ENCODE data around the gene DNAI1.

Gene DNAI1

GRCh38 chr9:34536685-34537084 is 78.1 kb downstream of the DNAI1 start:
- Histone ChIP-seq H3K9me3 (ENCODE audit: control insufficient read depth, low read length) (no peaks in the 10 kb centered on the region), H3K4me3 (ENCODE audit: extremely low read depth, insufficient read depth, low read length, poor library complexity, severe bottlenecking) (no peak overlapping the region), H3K27ac (ENCODE audit: low read depth, low read length, severe bottlenecking) (no peak overlapping the region), H3K36me3 (ENCODE audit: control insufficient read depth, insufficient read depth, low read length) (no peaks in the 10 kb centered on the region), H3K4me1 (ENCODE audit: control insufficient read depth, insufficient read depth, low read length, poor library complexity, severe bottlenecking) (peaks cover 7% of the 10 kb centered on the region)
- WGBS, 2 experiments (ENCODE audit: insufficient coverage in 2 of 2) = 69 to 70% methylated on average over 4 to 5 of the region's 7 CpGs

- 13 to 33% methylated on average over 1 of the region's 2 CpGs for WGBS, 2 experiments (ENCODE audit: insufficient coverage in 2 of 2)
- no peak overlapping the region for H3K4me3 ChIP-seq (ENCODE audit: extremely low read depth, insufficient read depth, low read length, poor library complexity, severe bottlenecking)
Observed at GRCh38 chr9:34540827-34541226, 82.2 kb downstream of the DNAI1 start.

GRCh38 chr9:34541540-34541939 is 82.9 kb downstream of the DNAI1 start:
- WGBS, 2 experiments (ENCODE audit: insufficient coverage in 2 of 2) = 84 to 90% methylated on average over 4 to 5 of the region's 7 CpGs

More at GRCh38 chr9:34540827-34541226, 82.2 kb downstream of the DNAI1 start:
- H3K36me3 ChIP-seq (ENCODE audit: control insufficient read depth, insufficient read depth, low read length) = no peaks in the 10 kb centered on the region
- H3K4me1 ChIP-seq (ENCODE audit: control insufficient read depth, insufficient read depth, low read length, poor library complexity, severe bottlenecking) = peaks cover 7% of the 10 kb centered on the region
- no peaks in the 10 kb centered on the region for H3K9me3 ChIP-seq (ENCODE audit: control insufficient read depth, low read length)
- H3K27ac ChIP-seq (ENCODE audit: low read depth, low read length, severe bottlenecking) = no peak overlapping the region

GRCh38 chr9:34544035-34544434 is 85.4 kb downstream of the DNAI1 start:
- whole genome bisulfite sequencing, 2 experiments (ENCODE audit: insufficient coverage in 2 of 2) = 72 to 88% methylated on average over 4 to 5 of the region's 5 CpGs
- Histone ChIP-seq H3K9me3 (ENCODE audit: control insufficient read depth, low read length) (no peaks in the 10 kb centered on the region), H3K27ac (ENCODE audit: low read depth, low read length, severe bottlenecking) (no peak overlapping the region), H3K4me1 (ENCODE audit: control insufficient read depth, insufficient read depth, low read length, poor library complexity, severe bottlenecking) (peaks cover 7% of the 10 kb centered on the region), H3K4me3 (ENCODE audit: extremely low read depth, insufficient read depth, low read length, poor library complexity, severe bottlenecking) (no peak overlapping the region), H3K36me3 (ENCODE audit: control insufficient read depth, insufficient read depth, low read length) (no peaks in the 10 kb centered on the region)

More at GRCh38 chr9:34541540-34541939, 82.9 kb downstream of the DNAI1 start:
- no peak overlapping the region for H3K27ac ChIP-seq (ENCODE audit: low read depth, low read length, severe bottlenecking)
- no peaks in the 10 kb centered on the region for H3K36me3 ChIP-seq (ENCODE audit: control insufficient read depth, insufficient read depth, low read length)
- H3K4me1 ChIP-seq (ENCODE audit: control insufficient read depth, insufficient read depth, low read length, poor library complexity, severe bottlenecking) = peaks cover 7% of the 10 kb centered on the region
- no peak overlapping the region for H3K4me3 ChIP-seq (ENCODE audit: extremely low read depth, insufficient read depth, low read length, poor library complexity, severe bottlenecking)
- no peaks in the 10 kb centered on the region for H3K9me3 ChIP-seq (ENCODE audit: control insufficient read depth, low read length)

- 93 to 94% methylated on average over 6 of the region's 6 CpGs for WGBS, 2 experiments (ENCODE audit: insufficient coverage in 2 of 2)
- H3K4me3 ChIP-seq (ENCODE audit: extremely low read depth, insufficient read depth, low read length, poor library complexity, severe bottlenecking) = no peak overlapping the region
- peaks cover 4% of the 10 kb centered on the region for H3K4me1 ChIP-seq (ENCODE audit: control insufficient read depth, insufficient read depth, low read length, poor library complexity, severe bottlenecking)
- no peaks in the 10 kb centered on the region for H3K9me3 ChIP-seq (ENCODE audit: control insufficient read depth, low read length)
- H3K27ac ChIP-seq (ENCODE audit: low read depth, low read length, severe bottlenecking) = no peak overlapping the region
- H3K36me3 ChIP-seq (ENCODE audit: control insufficient read depth, insufficient read depth, low read length) = no peaks in the 10 kb centered on the region
Observed at GRCh38 chr9:34545497-34545896, 86.9 kb downstream of the DNAI1 start.

GRCh38 chr9:34546102-34546833 is 87.7 kb downstream of the DNAI1 start:
- WGBS, 2 experiments (ENCODE audit: insufficient coverage in 2 of 2) = 97 to 100% methylated on average over 3 to 5 of the region's 7 CpGs
- no peak overlapping the region for H3K4me3 ChIP-seq (ENCODE audit: extremely low read depth, insufficient read depth, low read length, poor library complexity, severe bottlenecking)
- H3K9me3 ChIP-seq (ENCODE audit: control insufficient read depth, low read length) = no peaks in the 10 kb centered on the region
- no peak overlapping the region for H3K27ac ChIP-seq (ENCODE audit: low read depth, low read length, severe bottlenecking)
- H3K4me1 ChIP-seq (ENCODE audit: control insufficient read depth, insufficient read depth, low read length, poor library complexity, severe bottlenecking) = no peaks in the 10 kb centered on the region
- no peaks in the 10 kb centered on the region for H3K36me3 ChIP-seq (ENCODE audit: control insufficient read depth, insufficient read depth, low read length)

GRCh38 chr9:34546834-34547827 is 88.5 kb downstream of the DNAI1 start:
- H3K4me3 ChIP-seq (ENCODE audit: extremely low read depth, insufficient read depth, low read length, poor library complexity, severe bottlenecking) = no peak overlapping the region
- no peaks in the 10 kb centered on the region for H3K4me1 ChIP-seq (ENCODE audit: control insufficient read depth, insufficient read depth, low read length, poor library complexity, severe bottlenecking)
- H3K9me3 ChIP-seq (ENCODE audit: control insufficient read depth, low read length) = no peaks in the 10 kb centered on the region
- 71 to 72% methylated on average over 12 to 15 of the region's 16 CpGs for WGBS, 2 experiments (ENCODE audit: insufficient coverage in 2 of 2)
- H3K27ac ChIP-seq (ENCODE audit: low read depth, low read length, severe bottlenecking) = no peak overlapping the region
- no peaks in the 10 kb centered on the region for H3K36me3 ChIP-seq (ENCODE audit: control insufficient read depth, insufficient read depth, low read length)

GRCh38 chr9:34547960-34548611 is 89.5 kb downstream of the DNAI1 start:
- H3K27ac ChIP-seq (ENCODE audit: low read depth, low read length, severe bottlenecking) = no peak overlapping the region

GRCh38 chr9:34549407-34549732 is 90.8 kb downstream of the DNAI1 start:
- 94 to 96% methylated on average over 2 to 3 of the region's 5 CpGs for WGBS, 2 experiments (ENCODE audit: insufficient coverage in 2 of 2)
- Histone ChIP-seq H3K9me3 (ENCODE audit: control insufficient read depth, low read length) (no peaks in the 10 kb centered on the region), H3K36me3 (ENCODE audit: control insufficient read depth, insufficient read depth, low read length) (peaks cover 3% of the 10 kb centered on the region)

More at GRCh38 chr9:34547960-34548611, 89.5 kb downstream of the DNAI1 start:
- 20 to 23% methylated on average over 11 to 12 of the region's 13 CpGs for WGBS, 2 experiments (ENCODE audit: insufficient coverage in 2 of 2)
- no peaks in the 10 kb centered on the region for H3K9me3 ChIP-seq (ENCODE audit: control insufficient read depth, low read length)
- H3K4me1 ChIP-seq (ENCODE audit: control insufficient read depth, insufficient read depth, low read length, poor library complexity, severe bottlenecking) = no peaks in the 10 kb centered on the region
- H3K4me3 ChIP-seq (ENCODE audit: extremely low read depth, insufficient read depth, low read length, poor library complexity, severe bottlenecking) = no peak overlapping the region
- peaks cover 3% of the 10 kb centered on the region for H3K36me3 ChIP-seq (ENCODE audit: control insufficient read depth, insufficient read depth, low read length)

GRCh38 chr9:34550016-34550680 is 91.5 kb downstream of the DNAI1 start:
- Histone ChIP-seq H3K36me3 (ENCODE audit: control insufficient read depth, insufficient read depth, low read length) (peaks cover 3% of the 10 kb centered on the region), H3K27ac (ENCODE audit: low read depth, low read length, severe bottlenecking) (no peak overlapping the region), H3K9me3 (ENCODE audit: control insufficient read depth, low read length) (no peaks in the 10 kb centered on the region), H3K4me1 (ENCODE audit: control insufficient read depth, insufficient read depth, low read length, poor library complexity, severe bottlenecking) (no peaks in the 10 kb centered on the region), H3K4me3 (ENCODE audit: extremely low read depth, insufficient read depth, low read length, poor library complexity, severe bottlenecking) (no peak overlapping the region)
- 81 to 89% methylated on average over 8 to 12 of the region's 12 CpGs for WGBS, 2 experiments (ENCODE audit: insufficient coverage in 2 of 2)

More at GRCh38 chr9:34549407-34549732, 90.8 kb downstream of the DNAI1 start:
- H3K4me3 ChIP-seq (ENCODE audit: extremely low read depth, insufficient read depth, low read length, poor library complexity, severe bottlenecking) = no peak overlapping the region
- no peaks in the 10 kb centered on the region for H3K4me1 ChIP-seq (ENCODE audit: control insufficient read depth, insufficient read depth, low read length, poor library complexity, severe bottlenecking)
- no peak overlapping the region for H3K27ac ChIP-seq (ENCODE audit: low read depth, low read length, severe bottlenecking)
